ENCODE measurements around the gene OAT.

GRCh38 chr10:124451276-124451675 is 32.6 kb upstream of the OAT start:
- TF ChIP-seq, protein P1, sequence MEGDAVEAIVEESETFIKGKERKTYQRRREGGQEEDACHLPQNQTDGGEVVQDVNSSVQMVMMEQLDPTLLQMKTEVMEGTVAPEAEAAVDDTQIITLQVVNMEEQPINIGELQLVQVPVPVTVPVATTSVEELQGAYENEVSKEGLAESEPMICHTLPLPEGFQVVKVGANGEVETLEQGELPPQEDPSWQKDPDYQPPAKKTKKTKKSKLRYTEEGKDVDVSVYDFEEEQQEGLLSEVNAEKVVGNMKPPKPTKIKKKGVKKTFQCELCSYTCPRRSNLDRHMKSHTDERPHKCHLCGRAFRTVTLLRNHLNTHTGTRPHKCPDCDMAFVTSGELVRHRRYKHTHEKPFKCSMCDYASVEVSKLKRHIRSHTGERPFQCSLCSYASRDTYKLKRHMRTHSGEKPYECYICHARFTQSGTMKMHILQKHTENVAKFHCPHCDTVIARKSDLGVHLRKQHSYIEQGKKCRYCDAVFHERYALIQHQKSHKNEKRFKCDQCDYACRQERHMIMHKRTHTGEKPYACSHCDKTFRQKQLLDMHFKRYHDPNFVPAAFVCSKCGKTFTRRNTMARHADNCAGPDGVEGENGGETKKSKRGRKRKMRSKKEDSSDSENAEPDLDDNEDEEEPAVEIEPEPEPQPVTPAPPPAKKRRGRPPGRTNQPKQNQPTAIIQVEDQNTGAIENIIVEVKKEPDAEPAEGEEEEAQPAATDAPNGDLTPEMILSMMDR (IDR thresholded peaks at IDR 0.05), result no peak
- TF ChIP-seq POLR2A (IDR thresholded peaks at IDR 0.05), result no peak
